ENCODE measurements around the gene SLC6A19. TPM values are rescaled to one million over a fixed set of nuclear protein-coding genes. Genes with fewer than 3 reads are reported as not detected.

The SLC6A19 gene
- total RNA-seq, 2 donors from 2014 or later, result not detected

- no peak for DNase-seq (ENCODE audit: low spot score)
- Histone ChIP-seq H3K9me3 (no peaks in the 10 kb centered on the region), H3K4me1 (peaks cover 0 to 22% of the 10 kb centered on the region in 2 donors), H3K27ac (no peak overlapping the region), H3K4me3 (no peak overlapping the region), H3K27me3 (no peaks in the 10 kb centered on the region), H3K36me3 (no peaks in the 10 kb centered on the region)
- TF ChIP-seq CTCF (IDR thresholded peaks at IDR 0.05), result no peak
Measured at GRCh38 chr5:1163366-1163765, 38.0 kb upstream of the SLC6A19 start.

GRCh38 chr5:1163879-1164278, 37.5 kb upstream of the SLC6A19 start:
- Histone ChIP-seq H3K36me3 (no peaks in the 10 kb centered on the region), H3K27ac (no peak overlapping the region), H3K9me3 (no peaks in the 10 kb centered on the region), H3K27me3 (no peaks in the 10 kb centered on the region), H3K4me3 (no peak overlapping the region), H3K4me1 (peaks cover 0 to 23% of the 10 kb centered on the region in 2 donors)
- no peak for DNase-seq (ENCODE audit: low spot score)
- TF ChIP-seq CTCF (IDR thresholded peaks at IDR 0.05), result no peak

GRCh38 chr5:1164696-1165630, 36.4 kb upstream of the SLC6A19 start:
- no peaks in the 10 kb centered on the region for H3K27me3 ChIP-seq
- no peaks in the 10 kb centered on the region for H3K9me3 ChIP-seq
- no peaks in the 10 kb centered on the region for H3K36me3 ChIP-seq
- no peak for TF ChIP-seq CTCF (IDR thresholded peaks at IDR 0.05)
- no peak for DNase-seq (ENCODE audit: low spot score)
- no peak overlapping the region for H3K4me3 ChIP-seq
- peaks cover 0 to 23% of the 10 kb centered on the region in 2 donors for H3K4me1 ChIP-seq
- no peak overlapping the region for H3K27ac ChIP-seq

GRCh38 chr5:1165864-1166263, 35.5 kb upstream of the SLC6A19 start:
- H3K9me3 ChIP-seq, result no peaks in the 10 kb centered on the region
- H3K36me3 ChIP-seq, result no peaks in the 10 kb centered on the region
- H3K4me3 ChIP-seq, result no peak overlapping the region
- peaks cover 0 to 23% of the 10 kb centered on the region in 2 donors for H3K4me1 ChIP-seq
- H3K27ac ChIP-seq, result no peak overlapping the region
- no peak for TF ChIP-seq CTCF (IDR thresholded peaks at IDR 0.05)
- no peaks in the 10 kb centered on the region for H3K27me3 ChIP-seq
- no peak for DNase-seq (ENCODE audit: low spot score)

- no peak for TF ChIP-seq CTCF (IDR thresholded peaks at IDR 0.05)
- Histone ChIP-seq H3K27me3 (no peaks in the 10 kb centered on the region), H3K4me3 (no peak overlapping the region), H3K27ac (no peak overlapping the region), H3K9me3 (no peaks in the 10 kb centered on the region), H3K4me1 (peaks cover 0 to 21% of the 10 kb centered on the region in 2 donors), H3K36me3 (no peaks in the 10 kb centered on the region)
- no peak for DNase-seq (ENCODE audit: low spot score)
Measured at GRCh38 chr5:1166370-1166769, 35.0 kb upstream of the SLC6A19 start.

Data from right atrium auricular region (tissue), 2 donors.